Upper lobe of right lung (tissue), 1 donor: ENCODE results near the gene HSD17B7. TPM values are rescaled to one million over a fixed set of nuclear protein-coding genes. Genes with fewer than 3 reads are reported as not detected.

ENCODE experiments used
- ATAC-seq: fragments of 200-7000 bp; cut with Tn5 transposase; one replicate; pipeline ENCODE4 v1.9.1; 2020; ENCODE audit warnings: mild to moderate bottlenecking, moderate library complexity
- DNase-seq: peaks from one replicate; pipeline ENCODE4 v3.0.0-alpha.2; 2020
- H3K27ac ChIP-seq: fragments of 200-600 bp; one replicate; pipeline ENCODE4 v1.8.0; 2022
- H3K27me3 ChIP-seq: fragments of 200-600 bp; one replicate; pipeline ENCODE4 v1.8.0; 2022; ENCODE audit warnings: mild to moderate bottlenecking
- H3K36me3 ChIP-seq: fragments of 200-600 bp; one replicate; pipeline ENCODE4 v1.8.0; 2022
- H3K4me1 ChIP-seq: fragments of 200-600 bp; one replicate; pipeline ENCODE4 v1.8.0; 2022
- H3K4me3 ChIP-seq: fragments of 200-600 bp; one replicate; pipeline ENCODE4 v1.8.0; 2022; ENCODE audit warnings: mild to moderate bottlenecking
- H3K9me3 ChIP-seq: fragments of 200-600 bp; one replicate; pipeline ENCODE4 v1.8.0; 2022
- CTCF ChIP-seq: fragments of 200-600 bp; IDR thresholded peaks from one replicate; pipeline ENCODE4 v1.8.0; 2022; ENCODE audit warnings: antibody characterized with exemption
- intact Hi-C: fragments of 100-400 bp; cut with DNase I; formaldehyde crosslinking; loops from one replicate; pipeline ENCODE4 v1.11.0; 2022
- total RNA-seq: library from RNA; stranded (reverse); fragmentation: NEBNext Ultra II Directional; extraction: Animal tissue kit (Norgen Biotek cat#: 25700); gene quantifications from one replicate; pipeline ENCODE4 v1.2.1, GENCODE V29; 2021
- donor health status: DM: no; HTN: yes; CAD: no; lungs with severe emphysema.

The HSD17B7 gene
- total RNA-seq, 1 donor from 2014 or later = 31.6 TPM

- peaks cover 26% of the 10 kb centered on the region for H3K27me3 ChIP-seq
Observed at GRCh38 chr1:162823771-162824525, 33.4 kb downstream of the HSD17B7 start.

GRCh38 chr1:162829268-162829667, 38.8 kb downstream of the HSD17B7 start:
- Histone ChIP-seq H3K27ac (no peak overlapping the region), H3K4me1 (no peaks in the 10 kb centered on the region), H3K4me3 (no peak overlapping the region), H3K36me3 (no peaks in the 10 kb centered on the region), H3K27me3 (peaks cover 4% of the 10 kb centered on the region), H3K9me3 (no peaks in the 10 kb centered on the region)
- TF ChIP-seq CTCF = no peak
- ATAC-seq (no peak), DNase-seq (no peak)
- intact Hi-C loops = no loop called here

More at GRCh38 chr1:162823771-162824525, 33.4 kb downstream of the HSD17B7 start:
- intact Hi-C loops = no loop called here
- Histone ChIP-seq H3K36me3 (no peaks in the 10 kb centered on the region), H3K4me1 (peaks cover 9% of the 10 kb centered on the region), H3K27ac (no peak overlapping the region), H3K4me3 (no peak overlapping the region), H3K9me3 (no peaks in the 10 kb centered on the region)
- no peak for DNase-seq
- TF ChIP-seq CTCF = no peak
- ATAC-seq = no peak

GRCh38 chr1:162832470-162832869, 42.0 kb downstream of the HSD17B7 start:
- Histone ChIP-seq H3K27me3 (peaks cover 4% of the 10 kb centered on the region), H3K36me3 (no peaks in the 10 kb centered on the region), H3K4me1 (no peaks in the 10 kb centered on the region), H3K27ac (no peak overlapping the region), H3K4me3 (no peak overlapping the region), H3K9me3 (no peaks in the 10 kb centered on the region)
- DNase-seq (no peak), ATAC-seq (no peak)
- intact Hi-C loops = no loop called here
- TF ChIP-seq CTCF = no peak

- TF ChIP-seq CTCF = no peak
- intact Hi-C loops = no loop called here
- ATAC-seq (no peak), DNase-seq (no peak)
- Histone ChIP-seq H3K9me3 (peaks cover 5% of the 10 kb centered on the region), H3K4me1 (no peaks in the 10 kb centered on the region), H3K27ac (no peak overlapping the region), H3K36me3 (no peaks in the 10 kb centered on the region), H3K27me3 (no peaks in the 10 kb centered on the region), H3K4me3 (no peak overlapping the region)
Observed at GRCh38 chr1:162835157-162835899, 44.8 kb downstream of the HSD17B7 start.

GRCh38 chr1:162838863-162839262, 48.4 kb downstream of the HSD17B7 start:
- Histone ChIP-seq H3K27ac (no peak overlapping the region), H3K36me3 (no peaks in the 10 kb centered on the region), H3K4me3 (no peak overlapping the region), H3K27me3 (no peaks in the 10 kb centered on the region), H3K4me1 (no peaks in the 10 kb centered on the region), H3K9me3 (peaks cover 5% of the 10 kb centered on the region)
- no peak for DNase-seq
- TF ChIP-seq CTCF = no peak
- intact Hi-C loops = no loop called here
- ATAC-seq = no peak
